AG09309 (cell line): ENCODE measurements around the gene STAT6.

ENCODE experiments used
- DNase-seq: peaks from one replicate; pipeline ENCODE4 v3.0.0-alpha.2; 2010; ENCODE audit warnings: low read depth
- H3K4me3 ChIP-seq: 2 replicates; pipeline ENCODE4 v1.5.1; 2011; ENCODE audit warnings: mild to moderate bottlenecking, low read depth, low read length, moderate library complexity; ENCODE audit not compliant: control insufficient read depth
- TF ChIP-seq, protein P1 (sequence below): IDR thresholded peaks from 2 replicates; pipeline ENCODE4 v1.5.1; 2011; ENCODE audit warnings: mild to moderate bottlenecking, low read depth, low read length, inconsistent platforms; ENCODE audit not compliant: insufficient read depth, control insufficient read depth; ENCODE audit errors: missing control alignments

Gene STAT6

DNA sequence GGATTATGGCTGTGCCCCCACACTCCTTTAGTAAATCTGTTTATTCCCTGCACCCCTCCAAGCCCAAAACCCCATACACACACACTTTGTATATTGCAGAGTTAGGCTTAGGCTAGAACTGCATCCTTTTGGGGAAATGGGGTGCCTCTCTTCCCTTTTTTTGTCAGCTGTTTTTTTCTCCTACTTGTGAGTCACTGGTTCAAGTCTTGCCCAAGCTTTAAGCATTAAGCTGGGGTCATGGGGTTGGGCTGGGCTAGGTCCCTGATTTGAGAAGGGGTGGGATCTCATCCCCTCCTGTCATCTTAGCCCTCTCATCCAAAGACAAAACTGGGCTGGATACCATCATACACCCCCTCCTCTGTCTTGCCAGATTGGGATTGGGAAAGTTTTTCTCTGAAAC is 18.7 kb upstream of the STAT6 start:
- peak overlapping the region; percentile 95 for H3K4me3 ChIP-seq
- TF ChIP-seq, protein P1, sequence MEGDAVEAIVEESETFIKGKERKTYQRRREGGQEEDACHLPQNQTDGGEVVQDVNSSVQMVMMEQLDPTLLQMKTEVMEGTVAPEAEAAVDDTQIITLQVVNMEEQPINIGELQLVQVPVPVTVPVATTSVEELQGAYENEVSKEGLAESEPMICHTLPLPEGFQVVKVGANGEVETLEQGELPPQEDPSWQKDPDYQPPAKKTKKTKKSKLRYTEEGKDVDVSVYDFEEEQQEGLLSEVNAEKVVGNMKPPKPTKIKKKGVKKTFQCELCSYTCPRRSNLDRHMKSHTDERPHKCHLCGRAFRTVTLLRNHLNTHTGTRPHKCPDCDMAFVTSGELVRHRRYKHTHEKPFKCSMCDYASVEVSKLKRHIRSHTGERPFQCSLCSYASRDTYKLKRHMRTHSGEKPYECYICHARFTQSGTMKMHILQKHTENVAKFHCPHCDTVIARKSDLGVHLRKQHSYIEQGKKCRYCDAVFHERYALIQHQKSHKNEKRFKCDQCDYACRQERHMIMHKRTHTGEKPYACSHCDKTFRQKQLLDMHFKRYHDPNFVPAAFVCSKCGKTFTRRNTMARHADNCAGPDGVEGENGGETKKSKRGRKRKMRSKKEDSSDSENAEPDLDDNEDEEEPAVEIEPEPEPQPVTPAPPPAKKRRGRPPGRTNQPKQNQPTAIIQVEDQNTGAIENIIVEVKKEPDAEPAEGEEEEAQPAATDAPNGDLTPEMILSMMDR: no peak
- DNase-seq: no peak

DNA sequence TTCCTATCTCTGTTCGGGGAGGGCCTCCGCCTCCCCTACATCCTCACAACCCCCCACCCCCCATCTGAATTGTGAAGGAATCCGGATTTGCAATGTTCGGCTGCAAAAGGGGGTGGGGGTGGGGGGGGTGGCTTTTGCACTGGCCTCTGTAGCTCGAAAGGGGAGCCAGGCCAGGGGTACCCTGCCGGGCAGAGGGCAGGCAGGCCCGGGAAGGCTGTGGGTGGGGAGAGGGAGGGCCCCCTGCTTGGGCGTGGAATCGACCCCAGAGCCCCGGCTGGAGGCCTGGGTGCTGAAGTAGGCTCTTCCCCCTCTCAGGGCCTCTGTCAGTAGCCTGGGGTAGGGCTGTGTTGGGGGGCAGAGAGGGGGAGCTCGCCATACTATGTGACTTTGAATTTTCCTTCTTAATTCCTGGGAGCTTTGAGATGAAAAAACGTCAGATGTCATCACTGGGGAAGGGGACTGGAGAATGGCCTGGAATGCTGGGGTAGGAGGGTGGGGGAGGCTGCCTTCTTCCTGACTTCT is 18.2 kb upstream of the STAT6 start:
- peak overlapping the region; percentile 95 for H3K4me3 ChIP-seq
- no peak for DNase-seq
- TF ChIP-seq, protein P1: no peak

DNA sequence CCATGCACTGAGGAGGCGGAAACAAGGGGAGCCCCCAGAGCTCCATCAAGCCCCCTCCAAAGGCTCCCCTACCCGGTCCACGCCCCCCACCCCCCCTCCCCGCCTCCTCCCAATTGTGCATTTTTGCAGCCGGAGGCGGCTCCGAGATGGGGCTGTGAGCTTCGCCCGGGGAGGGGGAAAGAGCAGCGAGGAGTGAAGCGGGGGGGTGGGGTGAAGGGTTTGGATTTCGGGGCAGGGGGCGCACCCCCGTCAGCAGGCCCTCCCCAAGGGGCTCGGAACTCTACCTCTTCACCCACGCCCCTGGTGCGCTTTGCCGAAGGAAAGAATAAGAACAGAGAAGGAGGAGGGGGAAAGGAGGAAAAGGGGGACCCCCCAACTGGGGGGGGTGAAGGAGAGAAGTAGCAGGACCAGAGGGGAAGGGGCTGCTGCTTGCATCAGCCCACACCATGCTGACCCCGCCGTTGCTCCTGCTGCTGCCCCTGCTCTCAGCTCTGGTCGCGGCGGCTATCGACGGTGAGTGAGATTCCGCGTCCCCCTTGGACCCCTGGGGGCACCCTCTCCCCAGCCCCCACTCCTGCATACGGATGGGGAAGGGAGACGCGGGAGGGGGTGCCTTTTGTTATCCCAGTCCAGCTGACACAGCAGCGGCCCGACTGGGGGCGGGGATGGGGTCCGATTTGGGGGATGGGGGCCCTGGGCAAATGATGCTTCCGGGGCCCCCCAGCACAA is 17.5 kb upstream of the STAT6 start:
- TF ChIP-seq, protein P1: no peak
- no peak for DNase-seq
- peak overlapping the region; percentile 95 for H3K4me3 ChIP-seq

DNA sequence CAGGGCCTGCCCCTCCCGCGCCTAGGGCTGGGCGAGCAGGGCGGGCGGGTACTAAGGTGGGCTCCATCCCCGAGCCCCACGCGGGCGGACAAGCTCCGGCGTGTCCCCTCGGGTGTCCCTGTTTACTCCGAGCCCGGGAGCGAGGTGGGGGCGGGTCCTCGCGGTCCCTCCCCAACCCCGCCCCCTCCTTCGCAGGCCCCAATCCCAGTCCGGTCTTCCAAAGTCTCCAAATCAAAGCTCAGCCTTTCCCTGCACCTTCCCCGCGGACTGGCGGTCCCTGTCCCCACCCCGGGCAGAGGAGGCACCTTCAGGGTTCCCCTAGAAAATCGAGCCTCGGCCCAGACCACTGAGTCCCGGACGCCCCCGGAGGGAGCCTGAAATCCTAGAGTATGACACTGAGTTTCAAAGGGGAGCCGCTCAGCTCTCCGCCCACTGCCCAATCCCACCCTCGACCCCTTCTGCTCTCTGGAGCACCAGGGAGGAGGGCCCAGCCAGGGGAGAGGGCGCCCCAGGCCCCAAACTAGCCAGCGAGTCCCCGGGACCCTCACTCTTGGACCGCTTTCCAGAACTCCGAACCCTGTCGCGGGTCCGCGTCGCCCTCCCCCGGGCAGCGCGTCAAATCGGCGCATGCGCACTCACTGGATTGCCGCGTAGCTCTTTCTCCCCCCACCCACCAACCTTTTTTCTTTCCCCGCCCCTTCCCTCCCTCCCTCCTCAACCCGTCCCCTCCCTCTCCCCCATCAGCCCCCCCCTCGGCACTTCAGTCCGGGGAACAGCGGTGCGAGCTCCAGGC is 16.8 kb upstream of the STAT6 start, which contains the start of gene LRP1:
Gene LRP1, plus strand, starts transcription at position 758 of the 793 bp plus-strand sequence. CDS start 482 bp downstream, outside the sequence.
- H3K4me3 ChIP-seq: peak within 1 kb of the TSS; percentile 95
- no peak for DNase-seq
- TF ChIP-seq, protein P1: no peak

DNA sequence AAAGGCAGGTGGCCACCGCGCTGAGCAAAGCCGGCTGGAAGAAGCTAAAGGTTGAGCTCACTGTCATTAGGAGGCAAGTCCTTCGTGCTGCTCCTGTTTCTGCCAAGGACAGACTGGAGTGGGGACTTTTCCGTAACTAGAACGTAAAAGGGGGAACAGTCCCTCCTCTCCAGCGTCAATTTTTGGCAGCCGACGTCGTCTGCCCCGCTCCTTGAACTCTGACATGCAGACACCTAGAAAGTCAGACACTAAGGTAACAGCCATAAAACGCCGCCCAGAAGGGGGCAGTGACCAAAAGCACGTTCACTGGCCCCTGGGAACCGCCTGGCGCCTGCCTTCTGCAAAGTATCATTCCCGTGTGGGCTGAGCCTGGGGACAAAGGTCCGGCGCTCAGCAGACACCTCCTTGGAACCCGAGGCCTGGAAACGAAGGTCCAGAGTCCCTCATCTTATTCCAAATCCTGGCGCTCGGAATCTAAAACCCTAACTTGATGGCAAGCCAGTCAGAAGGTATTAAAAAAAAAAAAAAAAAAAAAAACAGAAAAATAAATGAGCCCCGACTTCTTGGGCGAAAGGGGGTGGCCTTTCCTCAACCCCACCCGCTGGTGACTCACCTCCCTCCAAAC is 16.1 kb upstream of the STAT6 start:
- peak overlapping the region; percentile 95 for H3K4me3 ChIP-seq
- TF ChIP-seq, protein P1: peak; percentile 30
- no peak for DNase-seq

DNA sequence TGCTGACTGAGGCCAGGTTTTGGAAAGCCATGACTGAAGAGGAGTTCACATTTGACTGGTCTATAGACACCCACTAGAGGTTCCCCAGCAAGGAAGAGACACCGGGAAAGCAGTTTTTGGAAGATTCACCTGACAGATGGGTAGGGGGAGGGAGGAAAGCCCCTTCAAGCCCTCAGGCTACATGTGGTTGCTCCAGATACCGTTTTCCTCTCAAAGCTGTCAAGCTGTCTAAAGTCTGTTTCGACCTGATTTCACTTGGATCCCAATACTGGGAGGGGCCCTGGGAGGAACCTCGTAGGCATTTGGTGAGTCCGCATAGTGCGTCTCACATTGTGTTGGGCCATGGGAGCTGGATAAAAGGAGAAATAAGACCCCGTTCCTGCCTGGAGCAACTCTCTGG is 15.4 kb upstream of the STAT6 start:
- TF ChIP-seq, protein P1: no peak
- H3K4me3 ChIP-seq: no peak overlapping the region
- no peak for DNase-seq
